PC-3 (cell line): Measurements from ENCODE around the gene TMEM208. TPM values are rescaled to one million over a fixed set of nuclear protein-coding genes. Genes with fewer than 3 reads are reported as not detected.
A peak's percentile ranks its signal among the peaks of the same experiment; 100 is the strongest.

Experiments used
- ATAC-seq: fragments of 200-7000 bp; cut with Tn5 transposase; 2 replicates; pipeline ENCODE4 v1.9.1; 2020; ENCODE audit warnings: mild to moderate bottlenecking, moderate library complexity
- BruUV-seq: library from RNA; stranded (reverse); fragments of 400-500 nt; replicated peaks from 2 replicates; lab custom pipeline; 2021; lab: Mats Ljungman, UMichigan
- CTCF ChIA-PET: fragments of 300-600 bp; sonication (Branson Sonifier 250); formaldehyde crosslinking; loops from one replicate; lab custom pipeline; 2022; ENCODE audit warnings: antibody characterized with exemption; lab: Charles Lee
- POLR2A ChIA-PET: fragments of 300-600 bp; sonication (Branson Sonifier 250); formaldehyde crosslinking; loops from one replicate; lab custom pipeline; 2022; ENCODE audit warnings: antibody characterized with exemption; ENCODE audit not compliant: unreplicated experiment; lab: Charles Lee
- DNase-seq: peaks from one replicate; pipeline ENCODE4 v3.0.0-alpha.2; 2015
- H2AFZ ChIP-seq: fragments of 300-600 bp; sonication (generic); 2 replicates; pipeline ENCODE4 v1.6.0; 2016; ENCODE audit warnings: antibody characterized with exemption, low read length
- H3F3A ChIP-seq: fragments of 300-600 bp; sonication (generic); one replicate; pipeline ENCODE4 v1.6.0; 2017; ENCODE audit warnings: antibody characterized with exemption, low read length, control low read depth, mild to moderate bottlenecking; ENCODE audit not compliant: unreplicated experiment
- H3K27ac ChIP-seq: fragments of 300-600 bp; sonication (generic); 2 replicates; pipeline ENCODE4 v1.5.1; 2016; ENCODE audit warnings: mild to moderate bottlenecking, low read length
- H3K27me3 ChIP-seq: fragments of 300-600 bp; sonication (generic); 2 replicates; pipeline ENCODE4 v1.6.1; 2016; ENCODE audit warnings: low read length, mixed read lengths
- H3K36me3 ChIP-seq: fragments of 300-600 bp; sonication (generic); 2 replicates; pipeline ENCODE4 v1.6.1; 2016; ENCODE audit warnings: low read depth, mixed run types, low read length, mixed read lengths
- H3K4me1 ChIP-seq: fragments of 300-600 bp; sonication (generic); 2 replicates; pipeline ENCODE4 v1.5.1; 2016; ENCODE audit warnings: low read length; ENCODE audit not compliant: insufficient read depth
- H3K4me2 ChIP-seq: fragments of 300-600 bp; sonication (generic); 2 replicates; pipeline ENCODE4 v1.6.0; 2016; ENCODE audit warnings: low read length
- H3K4me3 ChIP-seq: fragments of 300-600 bp; sonication (generic); 2 replicates; pipeline ENCODE4 v1.5.1; 2016; ENCODE audit warnings: mild to moderate bottlenecking, low read length, mixed read lengths
- H3K79me2 ChIP-seq: fragments of 300-600 bp; sonication (generic); 2 replicates; pipeline ENCODE4 v1.6.1; 2017; ENCODE audit warnings: low read length, mixed read lengths
- H3K9ac ChIP-seq: fragments of 300-600 bp; sonication (generic); 2 replicates; pipeline ENCODE4 v1.6.0; 2016; ENCODE audit warnings: mild to moderate bottlenecking, low read length
- H3K9me2 ChIP-seq: fragments of 300-600 bp; sonication (generic); replicated peaks from 2 replicates; pipeline ENCODE4 v1.6.1; 2016; ENCODE audit warnings: mixed run types, low read length, mixed read lengths
- H3K9me3 ChIP-seq: fragments of 300-600 bp; sonication (generic); 2 replicates; pipeline ENCODE4 v1.6.1; 2016; ENCODE audit warnings: low read length, mixed read lengths
- H4K20me1 ChIP-seq: fragments of 300-600 bp; sonication (generic); 2 replicates; pipeline ENCODE4 v1.6.1; 2016; ENCODE audit warnings: low read length, mixed read lengths
- EZH2 ChIP-seq: fragments of 300-600 bp; sonication (generic); IDR thresholded peaks from one replicate; pipeline ENCODE4 v1.6.1; 2017; ENCODE audit warnings: antibody characterized with exemption, mild to moderate bottlenecking, low read length; ENCODE audit not compliant: unreplicated experiment
- EZH2phosphoT487 ChIP-seq: fragments of 300-600 bp; sonication (generic); IDR thresholded peaks from 2 replicates; pipeline ENCODE4 v1.6.1; 2018; ENCODE audit warnings: mild to moderate bottlenecking, antibody characterized with exemption, low read length, borderline replicate concordance
- intact Hi-C: fragments of 100-400 bp; cut with micrococcal nuclease; formaldehyde crosslinking; loops from 2 replicates; pipeline ENCODE4 v1.9.0; 2023
- total RNA-seq: library from RNA; depleted of rRNA; stranded (reverse); fragments of >200 nt; gene quantifications from 2 replicates; pipeline ENCODE4 v1.2.3, GENCODE V29; 2014
- TF ChIP-seq, protein P1 (sequence below): fragments of 300-600 bp; sonication (generic); conservative IDR thresholded peaks from 2 replicates; pipeline ENCODE4 v1.5.1; 2017; ENCODE audit warnings: antibody characterized with exemption, low read depth, mild to moderate bottlenecking, low read length

TMEM208 gene
- total RNA-seq, 1 experiment from 2014 or later: 35.4 TPM

DNA sequence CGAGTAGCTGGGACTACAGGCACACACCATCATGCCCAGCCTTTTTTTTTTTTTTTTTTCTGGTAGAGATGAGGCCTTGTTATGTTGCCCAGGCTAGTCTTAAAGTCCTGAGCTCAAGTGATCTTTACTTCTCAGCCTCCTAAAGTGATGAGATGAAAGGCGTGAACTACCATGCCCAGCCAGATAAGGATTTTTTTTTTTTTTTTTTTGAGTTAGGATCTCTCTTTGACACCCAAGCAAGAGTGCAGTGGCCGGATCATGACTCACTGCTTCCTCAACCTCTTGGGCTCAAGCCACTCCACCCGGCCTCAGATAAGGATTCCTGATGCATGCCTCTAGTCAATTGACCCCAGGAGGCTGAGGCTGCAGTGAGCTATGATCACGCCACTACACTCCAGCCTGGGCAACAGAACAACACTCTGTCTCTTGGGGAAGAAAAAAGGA, 41.2 kb downstream of the TMEM208 start:
- Histone ChIP-seq H3K27me3 (no peaks in the 10 kb centered on the region), H3K36me3 (no peaks in the 10 kb centered on the region), H4K20me1 (no peaks in the 10 kb centered on the region), H3K4me2 (no peak overlapping the region), H2AFZ (no peak overlapping the region), H3K27ac (no peak overlapping the region), H3K79me2 (no peaks in the 10 kb centered on the region), H3F3A (no peaks in the 10 kb centered on the region), H3K9ac (no peak overlapping the region), H3K9me3 (no peaks in the 10 kb centered on the region), H3K9me2 (no peaks in the 10 kb centered on the region), H3K4me3 (no peak overlapping the region), H3K4me1 (peaks cover 6% of the 10 kb centered on the region; the same call in 1 of the 2 replicates)
- ChIA-PET POLR2A (interaction anchor here (0.7 kb wide), 2 partner anchors 70 to 287 kb away, joined by 15 to 29 read pairs; no protein-coding TSS in a partner anchor), CTCF (interaction anchor here (0.6 to 1.0 kb wide), 4 partner anchors 71 to 266 kb away, joined by 3 to 6 read pairs (median 4); no protein-coding TSS in a partner anchor)
- intact Hi-C loops: no loop called here
- BruUV-seq: no TSS peak
- TF ChIP-seq, protein P1, sequence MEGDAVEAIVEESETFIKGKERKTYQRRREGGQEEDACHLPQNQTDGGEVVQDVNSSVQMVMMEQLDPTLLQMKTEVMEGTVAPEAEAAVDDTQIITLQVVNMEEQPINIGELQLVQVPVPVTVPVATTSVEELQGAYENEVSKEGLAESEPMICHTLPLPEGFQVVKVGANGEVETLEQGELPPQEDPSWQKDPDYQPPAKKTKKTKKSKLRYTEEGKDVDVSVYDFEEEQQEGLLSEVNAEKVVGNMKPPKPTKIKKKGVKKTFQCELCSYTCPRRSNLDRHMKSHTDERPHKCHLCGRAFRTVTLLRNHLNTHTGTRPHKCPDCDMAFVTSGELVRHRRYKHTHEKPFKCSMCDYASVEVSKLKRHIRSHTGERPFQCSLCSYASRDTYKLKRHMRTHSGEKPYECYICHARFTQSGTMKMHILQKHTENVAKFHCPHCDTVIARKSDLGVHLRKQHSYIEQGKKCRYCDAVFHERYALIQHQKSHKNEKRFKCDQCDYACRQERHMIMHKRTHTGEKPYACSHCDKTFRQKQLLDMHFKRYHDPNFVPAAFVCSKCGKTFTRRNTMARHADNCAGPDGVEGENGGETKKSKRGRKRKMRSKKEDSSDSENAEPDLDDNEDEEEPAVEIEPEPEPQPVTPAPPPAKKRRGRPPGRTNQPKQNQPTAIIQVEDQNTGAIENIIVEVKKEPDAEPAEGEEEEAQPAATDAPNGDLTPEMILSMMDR: no peak
- peak; percentile 80 for ATAC-seq
- peak; percentile 54 for DNase-seq

DNA sequence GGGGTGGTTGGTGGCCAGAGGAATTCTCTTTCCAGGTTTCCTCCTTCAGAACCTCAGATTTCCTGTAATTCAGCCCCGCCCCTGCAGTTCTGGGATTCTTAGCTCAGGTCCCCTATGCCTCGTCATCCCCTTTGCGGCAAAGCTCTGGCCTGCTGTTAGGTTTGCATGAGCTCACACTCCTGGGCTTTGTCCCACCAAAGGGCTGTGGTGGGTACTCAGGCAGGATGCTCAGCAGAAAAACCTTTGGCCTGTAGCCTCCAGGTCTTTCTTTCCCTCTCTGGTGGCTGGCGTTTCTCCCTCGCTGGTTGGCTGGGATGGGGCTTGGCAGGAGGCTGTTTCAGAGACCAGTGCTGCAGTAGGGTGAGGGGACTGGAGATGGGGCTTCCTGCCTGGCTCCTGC, 42.8 kb downstream of the TMEM208 start:
- Histone ChIP-seq H3K79me2 (no peaks in the 10 kb centered on the region), H3K4me1 (peaks cover 6% of the 10 kb centered on the region; the same call in 1 of the 2 replicates), H3K27me3 (no peaks in the 10 kb centered on the region), H3K9ac (no peak overlapping the region), H3K9me2 (no peaks in the 10 kb centered on the region), H3K27ac (no peak overlapping the region), H3F3A (no peaks in the 10 kb centered on the region), H3K4me2 (no peak overlapping the region), H3K36me3 (no peaks in the 10 kb centered on the region), H3K9me3 (no peaks in the 10 kb centered on the region), H3K4me3 (no peak overlapping the region), H2AFZ (no peak overlapping the region), H4K20me1 (no peaks in the 10 kb centered on the region)
- ChIA-PET POLR2A (no interaction called here), CTCF (no interaction called here)
- intact Hi-C loops: no loop called here
- DNase-seq (no peak), ATAC-seq (no peak)
- TF ChIP-seq, protein P1: no peak
- TF ChIP-seq EZH2: no peak
- no peak for TF ChIP-seq EZH2phosphoT487
- BruUV-seq: no TSS peak

DNA sequence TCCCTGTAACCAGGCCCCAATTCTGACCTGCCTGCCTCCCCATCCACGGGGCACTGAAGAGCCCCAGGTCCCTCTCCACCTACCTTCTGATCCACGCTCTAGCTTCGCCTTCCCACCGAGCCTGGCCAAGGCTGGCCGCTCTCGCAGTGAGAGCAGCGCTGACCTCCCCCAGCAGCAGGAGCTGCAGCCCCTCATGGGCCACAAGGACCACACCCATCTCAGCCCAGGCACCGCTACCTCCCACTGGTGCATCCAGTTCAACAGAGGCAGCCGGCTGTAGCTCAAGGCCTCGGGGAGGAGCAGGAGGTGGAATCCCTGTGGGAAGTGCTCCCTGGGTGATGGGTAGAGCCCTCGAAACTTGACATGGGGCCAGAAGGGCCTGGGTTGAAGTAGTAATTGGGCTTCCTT, 44.0 kb downstream of the TMEM208 start:
- H3K36me3 ChIP-seq: no peaks in the 10 kb centered on the region
- CTCF ChIA-PET: no interaction called here
- no TSS peak for BruUV-seq

More for the DNA sequence above, 44.0 kb downstream of the TMEM208 start:
- ATAC-seq: no peak
- no peaks in the 10 kb centered on the region for H3K9me3 ChIP-seq
- DNase-seq: no peak
- no peaks in the 10 kb centered on the region for H3F3A ChIP-seq
- intact Hi-C loops: no loop called here
- no peak overlapping the region for H3K27ac ChIP-seq
- no peaks in the 10 kb centered on the region for H4K20me1 ChIP-seq
- TF ChIP-seq, protein P1: no peak
- TF ChIP-seq EZH2: no peak
- no peak for TF ChIP-seq EZH2phosphoT487
- no peaks in the 10 kb centered on the region for H3K79me2 ChIP-seq
- H2AFZ ChIP-seq: no peak overlapping the region
- H3K4me3 ChIP-seq: no peak overlapping the region
- H3K4me2 ChIP-seq: no peak overlapping the region
- no peaks in the 10 kb centered on the region for H3K9me2 ChIP-seq
- no peaks in the 10 kb centered on the region for H3K27me3 ChIP-seq
- H3K9ac ChIP-seq: no peak overlapping the region
- peaks cover 6% of the 10 kb centered on the region; the same call in 1 of the 2 replicates for H3K4me1 ChIP-seq
- POLR2A ChIA-PET: no interaction called here
